GM12878 (cell line): ENCODE measurements around the gene PSMG3. TPM values are rescaled to one million over a fixed set of nuclear protein-coding genes. Genes with fewer than 3 reads are reported as not detected.

Experiments
- ATAC-seq: fragments of 200-7000 bp; cut with Tn5 transposase; 3 replicates; pipeline ENCODE4 v1.9.1; 2020; ENCODE audit warnings: mild to moderate bottlenecking, moderate library complexity
- BruUV-seq: library from RNA; stranded (reverse); fragments of 400-500 nt; replicated peaks from 2 replicates; lab custom pipeline; 2021; lab: Mats Ljungman, UMichigan
- CTCF ChIA-PET: fragments of 300-600 bp; sonication (Branson Sonifier 250); formaldehyde crosslinking; extraction: SDS; loops from one replicate; lab custom pipeline; 2021; ENCODE audit warnings: inconsistent platforms; lab: Yijun Ruan, JAX
- POLR2A ChIA-PET: fragments of 350-600 bp; formaldehyde crosslinking; extraction: SDS; loops from one replicate; lab custom pipeline; 2021; ENCODE audit warnings: inconsistent platforms; lab: Charles Lee
- RAD21 ChIA-PET: fragments of 300-600 bp; sonication (Branson Sonifier 250); formaldehyde crosslinking; loops from one replicate; lab custom pipeline; 2023; ENCODE audit warnings: antibody characterized with exemption; ENCODE audit not compliant: unreplicated experiment; lab: Charles Lee
- SMC1A ChIA-PET: fragments of 300-600 bp; sonication (Branson Sonifier 250); formaldehyde crosslinking; loops from one replicate; lab custom pipeline; 2023; ENCODE audit not compliant: unreplicated experiment, uncharacterized antibody; lab: Charles Lee
- DNase-seq: peaks from one replicate; pipeline ENCODE4 v3.0.0-alpha.2; 2011; ENCODE audit warnings: low read depth, low spot score
- FAIRE-seq: peaks from 3 replicates; lab custom pipeline; 2011; peaks lifted over from hg19 to GRCh38; lab: Jason Lieb, UNC
- H2AFZ ChIP-seq: 2 replicates; pipeline ENCODE4 v1.6.0; 2011; ENCODE audit warnings: low read depth, low read length, control low read depth; ENCODE audit not compliant: control insufficient read depth
- H3K27ac ChIP-seq: 2 replicates; pipeline ENCODE4 v1.5.1; 2011; ENCODE audit warnings: control low read depth; ENCODE audit not compliant: control insufficient read depth, insufficient read depth
- H3K27me3 ChIP-seq, 2 experiments: replicated peaks in 1 of 2; 2 replicates each; pipeline versions ENCODE4 v1.6.0 to v1.6.1; 2011; ENCODE audit warnings: low read length in 1 of 2; ENCODE audit not compliant: control insufficient read depth in 2 of 2, insufficient read depth in 2 of 2
- H3K36me3 ChIP-seq, 2 experiments: 2 replicates each; pipeline ENCODE4 v1.5.1; 2011; ENCODE audit warnings: low read length in 1 of 2; ENCODE audit not compliant: control insufficient read depth in 2 of 2, insufficient read depth in 2 of 2
- H3K4me1 ChIP-seq: 2 replicates; pipeline ENCODE4 v1.6.1; 2011; ENCODE audit warnings: mild to moderate bottlenecking, low read length, moderate library complexity, mixed read lengths; ENCODE audit not compliant: control insufficient read depth, insufficient read depth
- H3K4me2 ChIP-seq: 2 replicates; pipeline ENCODE4 v1.6.0; 2011; ENCODE audit warnings: control low read depth; ENCODE audit not compliant: control insufficient read depth, insufficient read depth
- H3K4me3 ChIP-seq: fragments of 200-600 bp; sonication (generic); 2 replicates; pipeline ENCODE4 v1.5.1; 2016
- H3K79me2 ChIP-seq: 2 replicates; pipeline ENCODE4 v1.6.0; 2011; ENCODE audit warnings: low read length; ENCODE audit not compliant: control insufficient read depth, insufficient read depth
- H3K9ac ChIP-seq: 2 replicates; pipeline ENCODE4 v1.8.0; 2011; ENCODE audit warnings: low read length, control low read depth, mixed read lengths; ENCODE audit not compliant: control insufficient read depth, insufficient read depth
- H3K9me3 ChIP-seq: replicated peaks from 3 replicates; pipeline ENCODE4 v1.5.1; 2011; ENCODE audit warnings: mild to moderate bottlenecking, low read length; ENCODE audit not compliant: control insufficient read depth, insufficient read depth
- H4K20me1 ChIP-seq: 2 replicates; pipeline ENCODE4 v1.6.0; 2011; ENCODE audit not compliant: control insufficient read depth, insufficient read depth
- CBX5 ChIP-seq: sonication (generic); IDR thresholded peaks from 2 replicates; pipeline ENCODE4 v1.6.1; 2016; ENCODE audit warnings: low read depth, moderate library complexity, mild to moderate bottlenecking, inconsistent platforms
- JUNB ChIP-seq: IDR thresholded peaks from 2 replicates; pipeline ENCODE4 v1.6.1; 2016; ENCODE audit warnings: antibody characterized with exemption, mild to moderate bottlenecking
- JUND ChIP-seq: IDR thresholded peaks from 2 replicates; pipeline ENCODE4 v1.6.1; 2012; ENCODE audit warnings: low read depth, mild to moderate bottlenecking, low read length, improper control_type of control experiment, moderate library complexity
- KDM1A ChIP-seq: fragments of 200-600 bp; sonication (generic); IDR thresholded peaks from 2 replicates; pipeline ENCODE4 v1.6.1; 2016; ENCODE audit warnings: borderline replicate concordance
- PAX8 ChIP-seq: fragments of 450-650 bp; IDR thresholded peaks from 2 replicates; pipeline ENCODE4 v1.6.1; 2017; ENCODE audit warnings: mild to moderate bottlenecking, moderate library complexity
- RCOR1 ChIP-seq: conservative IDR thresholded peaks from 2 replicates; pipeline ENCODE4 v1.6.1; 2012; ENCODE audit warnings: low read depth, low read length, improper control_type of control experiment
- RUNX3 ChIP-seq: IDR thresholded peaks from 2 replicates; pipeline ENCODE4 v1.6.1; 2012; ENCODE audit warnings: low read length, inconsistent platforms
- TCF7 ChIP-seq: IDR thresholded peaks from 2 replicates; pipeline ENCODE4 v1.6.1; 2014; ENCODE audit warnings: antibody characterized with exemption, borderline replicate concordance
- ZNF384 ChIP-seq: IDR thresholded peaks from 2 replicates; pipeline ENCODE4 v1.6.1; 2012; ENCODE audit warnings: low read depth, mild to moderate bottlenecking, low read length, improper control_type of control experiment, borderline replicate concordance
- ZNF622 ChIP-seq: fragments of 450-650 bp; IDR thresholded peaks from 2 replicates; pipeline ENCODE4 v1.6.1; 2017; ENCODE audit warnings: mild to moderate bottlenecking, inconsistent platforms
- WGBS: methylation state at CpG from one replicate; pipeline ENCODE4 v1.1.6; 2016; ENCODE audit warnings: low lambda C conversion rate; ENCODE audit not compliant: insufficient replicate concordance, insufficient coverage; ENCODE audit errors: missing lambda C conversion rate; 5-methylcytosine and 5-hydroxymethylcytosine counted together
- in situ Hi-C: fragments of 300-500 bp; cut with MboI; formaldehyde crosslinking; loops from 9 replicates; pipeline ENCODE4 v1.14.3; 2018; ENCODE audit warnings: mixed read lengths
- intact Hi-C: fragments of 100-400 bp; cut with micrococcal nuclease; formaldehyde crosslinking; loops from one replicate; pipeline ENCODE4 v1.14.2; 2022; ENCODE audit not compliant: unreplicated experiment
- polyA plus RNA-seq, 11 experiments: library from polyadenylated mRNA; depleted of rRNA in 4 of 11; unstranded in 6 of 11; stranded (reverse) in 5 of 11; fragments of >200 nt; fragmentation: Nextera tagmentation in 4 of 11; fragmentation: Illumina TruSeq in 1 of 11; extraction: Ambion mirVana in 4 of 11; extraction: Trizol in 1 of 11; gene quantifications; 1 replicate in 1 of 11; 2 replicates in 10 of 11; pipeline versions ENCODE4 v1.2.1 to v1.2.3, GENCODE V29; 2011 to 2016; ENCODE audit warnings: inconsistent platforms in 2 of 11, missing spikeins in 2 of 11, low read depth in 1 of 11
- total RNA-seq, 4 experiments: library from RNA; depleted of rRNA in 3 of 4; stranded (reverse); fragments of >200 nt in 3 of 4; fragmentation: Illumina TruSeq in 1 of 4; extraction: Trizol in 1 of 4; gene quantifications; 2 replicates each; pipeline versions ENCODE4 v1.2.1 to v1.2.3, GENCODE V29; 2013 to 2021
- TF ChIP-seq, protein P1 (sequence below): IDR thresholded peaks from 2 replicates; pipeline ENCODE4 v1.6.1; 2012; ENCODE audit warnings: mild to moderate bottlenecking, low read depth, low read length
- TF ChIP-seq, protein P2 (sequence below): fragments of 450-650 bp; formaldehyde crosslinking; IDR thresholded peaks from 2 replicates; pipeline ENCODE4 v1.4.0; 2020; ENCODE audit warnings: mild to moderate bottlenecking, moderate library complexity
- TF ChIP-seq, protein P3 (sequence below): IDR thresholded peaks from 2 replicates; pipeline ENCODE4 v1.6.1; 2011; ENCODE audit warnings: low read depth, low read length, improper control_type of control experiment, borderline replicate concordance
- TF ChIP-seq, protein P4 (sequence below): IDR thresholded peaks from 2 replicates; pipeline ENCODE4 v1.6.1; 2012; ENCODE audit warnings: low read depth, low read length, improper control_type of control experiment

The PSMG3 gene
- total and polyA plus RNA-seq, 10 of the 15 experiments (the other 5 are each of a cell fraction or from before 2014, with no cell fraction given), result 23.9 to 115 (median 60.6) TPM

DNA sequence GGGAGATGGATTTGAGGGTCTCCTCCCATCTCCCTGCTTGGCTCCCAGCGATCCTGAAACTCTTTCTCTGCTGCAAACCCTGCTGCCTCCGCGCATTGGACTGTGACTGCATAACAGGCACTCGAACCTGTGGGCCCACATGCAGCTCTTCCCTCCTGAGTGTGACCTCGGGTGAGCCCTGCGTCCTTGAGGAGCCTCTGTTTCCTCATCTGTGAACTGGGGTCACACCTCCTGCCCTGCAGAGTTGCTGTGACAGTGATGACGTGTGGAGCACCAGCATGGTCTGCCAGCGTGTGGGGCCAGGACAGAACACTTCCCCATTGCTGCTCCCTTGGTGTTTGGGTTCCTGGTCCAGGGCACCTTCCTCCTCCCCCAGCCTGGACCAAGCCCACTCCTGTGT, 46.9 kb upstream of the PSMG3 start:
- BruUV-seq, result no TSS peak
- Histone ChIP-seq H3K4me2 (no peak overlapping the region), H4K20me1 (no peaks in the 10 kb centered on the region), H3K36me3 (no peaks in the 10 kb centered on the region), H3K4me1 (no peaks in the 10 kb centered on the region), H3K4me3 (no peak overlapping the region), H3K9me3 (peaks cover 2% of the 10 kb centered on the region; the same call in 1 of the 3 replicates), H3K27me3 (no peaks in the 10 kb centered on the region), H3K27ac (no peak overlapping the region), H3K9ac (no peak overlapping the region), H2AFZ (no peak overlapping the region), H3K79me2 (no peaks in the 10 kb centered on the region)
- in situ Hi-C loops (no loop called here), intact Hi-C loops (no loop called here)
- CTCF ChIA-PET, result no interaction called here
- RAD21 ChIA-PET, result no interaction called here
- ATAC-seq (no peak), DNase-seq (no peak), FAIRE-seq (no peak)
- WGBS, result 45% methylated on average over 8 of the region's 8 CpGs
- POLR2A ChIA-PET, result no interaction called here
- SMC1A ChIA-PET, result no interaction called here
- TF ChIP-seq RUNX3 (no peak), ZNF384 (no peak), JUNB (no peak), CBX5 (no peak), JUND (no peak), ZNF622 (no peak), PAX8 (no peak), KDM1A (no peak), RCOR1 (no peak), TCF7 (no peak)
- TF ChIP-seq, protein P1, sequence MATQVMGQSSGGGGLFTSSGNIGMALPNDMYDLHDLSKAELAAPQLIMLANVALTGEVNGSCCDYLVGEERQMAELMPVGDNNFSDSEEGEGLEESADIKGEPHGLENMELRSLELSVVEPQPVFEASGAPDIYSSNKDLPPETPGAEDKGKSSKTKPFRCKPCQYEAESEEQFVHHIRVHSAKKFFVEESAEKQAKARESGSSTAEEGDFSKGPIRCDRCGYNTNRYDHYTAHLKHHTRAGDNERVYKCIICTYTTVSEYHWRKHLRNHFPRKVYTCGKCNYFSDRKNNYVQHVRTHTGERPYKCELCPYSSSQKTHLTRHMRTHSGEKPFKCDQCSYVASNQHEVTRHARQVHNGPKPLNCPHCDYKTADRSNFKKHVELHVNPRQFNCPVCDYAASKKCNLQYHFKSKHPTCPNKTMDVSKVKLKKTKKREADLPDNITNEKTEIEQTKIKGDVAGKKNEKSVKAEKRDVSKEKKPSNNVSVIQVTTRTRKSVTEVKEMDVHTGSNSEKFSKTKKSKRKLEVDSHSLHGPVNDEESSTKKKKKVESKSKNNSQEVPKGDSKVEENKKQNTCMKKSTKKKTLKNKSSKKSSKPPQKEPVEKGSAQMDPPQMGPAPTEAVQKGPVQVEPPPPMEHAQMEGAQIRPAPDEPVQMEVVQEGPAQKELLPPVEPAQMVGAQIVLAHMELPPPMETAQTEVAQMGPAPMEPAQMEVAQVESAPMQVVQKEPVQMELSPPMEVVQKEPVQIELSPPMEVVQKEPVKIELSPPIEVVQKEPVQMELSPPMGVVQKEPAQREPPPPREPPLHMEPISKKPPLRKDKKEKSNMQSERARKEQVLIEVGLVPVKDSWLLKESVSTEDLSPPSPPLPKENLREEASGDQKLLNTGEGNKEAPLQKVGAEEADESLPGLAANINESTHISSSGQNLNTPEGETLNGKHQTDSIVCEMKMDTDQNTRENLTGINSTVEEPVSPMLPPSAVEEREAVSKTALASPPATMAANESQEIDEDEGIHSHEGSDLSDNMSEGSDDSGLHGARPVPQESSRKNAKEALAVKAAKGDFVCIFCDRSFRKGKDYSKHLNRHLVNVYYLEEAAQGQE, result no peak
- TF ChIP-seq, protein P2, sequence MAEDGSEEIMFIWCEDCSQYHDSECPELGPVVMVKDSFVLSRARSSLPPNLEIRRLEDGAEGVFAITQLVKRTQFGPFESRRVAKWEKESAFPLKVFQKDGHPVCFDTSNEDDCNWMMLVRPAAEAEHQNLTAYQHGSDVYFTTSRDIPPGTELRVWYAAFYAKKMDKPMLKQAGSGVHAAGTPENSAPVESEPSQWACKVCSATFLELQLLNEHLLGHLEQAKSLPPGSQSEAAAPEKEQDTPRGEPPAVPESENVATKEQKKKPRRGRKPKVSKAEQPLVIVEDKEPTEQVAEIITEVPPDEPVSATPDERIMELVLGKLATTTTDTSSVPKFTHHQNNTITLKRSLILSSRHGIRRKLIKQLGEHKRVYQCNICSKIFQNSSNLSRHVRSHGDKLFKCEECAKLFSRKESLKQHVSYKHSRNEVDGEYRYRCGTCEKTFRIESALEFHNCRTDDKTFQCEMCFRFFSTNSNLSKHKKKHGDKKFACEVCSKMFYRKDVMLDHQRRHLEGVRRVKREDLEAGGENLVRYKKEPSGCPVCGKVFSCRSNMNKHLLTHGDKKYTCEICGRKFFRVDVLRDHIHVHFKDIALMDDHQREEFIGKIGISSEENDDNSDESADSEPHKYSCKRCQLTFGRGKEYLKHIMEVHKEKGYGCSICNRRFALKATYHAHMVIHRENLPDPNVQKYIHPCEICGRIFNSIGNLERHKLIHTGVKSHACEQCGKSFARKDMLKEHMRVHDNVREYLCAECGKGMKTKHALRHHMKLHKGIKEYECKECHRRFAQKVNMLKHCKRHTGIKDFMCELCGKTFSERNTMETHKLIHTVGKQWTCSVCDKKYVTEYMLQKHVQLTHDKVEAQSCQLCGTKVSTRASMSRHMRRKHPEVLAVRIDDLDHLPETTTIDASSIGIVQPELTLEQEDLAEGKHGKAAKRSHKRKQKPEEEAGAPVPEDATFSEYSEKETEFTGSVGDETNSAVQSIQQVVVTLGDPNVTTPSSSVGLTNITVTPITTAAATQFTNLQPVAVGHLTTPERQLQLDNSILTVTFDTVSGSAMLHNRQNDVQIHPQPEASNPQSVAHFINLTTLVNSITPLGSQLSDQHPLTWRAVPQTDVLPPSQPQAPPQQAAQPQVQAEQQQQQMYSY (CRISPR knock-in tag), result no peak
- TF ChIP-seq, protein P3, sequence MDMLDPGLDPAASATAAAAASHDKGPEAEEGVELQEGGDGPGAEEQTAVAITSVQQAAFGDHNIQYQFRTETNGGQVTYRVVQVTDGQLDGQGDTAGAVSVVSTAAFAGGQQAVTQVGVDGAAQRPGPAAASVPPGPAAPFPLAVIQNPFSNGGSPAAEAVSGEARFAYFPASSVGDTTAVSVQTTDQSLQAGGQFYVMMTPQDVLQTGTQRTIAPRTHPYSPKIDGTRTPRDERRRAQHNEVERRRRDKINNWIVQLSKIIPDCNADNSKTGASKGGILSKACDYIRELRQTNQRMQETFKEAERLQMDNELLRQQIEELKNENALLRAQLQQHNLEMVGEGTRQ, result no peak
- TF ChIP-seq, protein P4, sequence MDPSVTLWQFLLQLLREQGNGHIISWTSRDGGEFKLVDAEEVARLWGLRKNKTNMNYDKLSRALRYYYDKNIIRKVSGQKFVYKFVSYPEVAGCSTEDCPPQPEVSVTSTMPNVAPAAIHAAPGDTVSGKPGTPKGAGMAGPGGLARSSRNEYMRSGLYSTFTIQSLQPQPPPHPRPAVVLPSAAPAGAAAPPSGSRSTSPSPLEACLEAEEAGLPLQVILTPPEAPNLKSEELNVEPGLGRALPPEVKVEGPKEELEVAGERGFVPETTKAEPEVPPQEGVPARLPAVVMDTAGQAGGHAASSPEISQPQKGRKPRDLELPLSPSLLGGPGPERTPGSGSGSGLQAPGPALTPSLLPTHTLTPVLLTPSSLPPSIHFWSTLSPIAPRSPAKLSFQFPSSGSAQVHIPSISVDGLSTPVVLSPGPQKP, result no peak
